ENCODE data around the gene CYSRT1.

CYSRT1 gene

DNA sequence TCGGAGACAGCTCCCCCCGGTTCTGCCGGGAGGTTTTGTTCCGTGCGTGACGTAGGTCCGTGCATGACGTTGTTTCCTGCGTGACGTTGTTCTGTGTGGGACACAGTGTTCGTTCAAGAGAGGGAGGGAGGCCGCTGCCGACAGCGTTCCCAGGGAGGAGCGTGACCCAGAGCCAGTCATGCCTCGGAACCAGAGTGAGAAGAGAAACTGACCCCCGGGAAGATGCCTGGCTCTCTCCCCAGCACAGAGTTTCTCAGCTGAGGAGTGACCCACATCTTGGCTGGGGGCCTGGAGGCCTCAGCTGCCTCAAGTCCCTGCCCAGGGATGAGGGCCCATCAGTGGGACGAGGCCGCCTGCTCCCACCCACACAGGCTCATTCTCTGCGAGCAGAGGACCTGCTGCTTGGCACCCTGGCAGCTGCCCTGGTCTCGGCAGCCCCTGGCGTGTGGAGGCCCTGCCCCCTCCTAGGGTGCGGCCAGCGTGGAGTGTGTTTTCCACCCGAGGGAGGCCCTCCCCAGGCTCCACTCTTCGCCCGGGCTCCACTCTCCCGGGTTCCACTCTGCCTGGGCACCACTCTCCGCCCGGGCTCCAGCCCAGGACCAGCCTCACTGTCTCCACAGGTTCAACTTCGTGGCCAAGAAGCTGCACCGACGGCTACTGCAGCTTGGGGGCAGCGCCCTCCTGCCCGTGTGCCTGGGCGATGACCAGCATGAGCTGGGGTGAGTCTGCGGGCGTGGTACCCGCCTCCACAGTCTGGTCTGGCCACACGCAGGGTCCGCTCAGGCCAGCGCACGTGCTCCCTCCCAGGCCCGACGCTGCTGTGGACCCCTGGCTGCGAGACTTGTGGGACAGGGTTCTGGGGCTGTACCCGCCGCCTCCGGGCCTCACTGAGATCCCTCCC is 11.6 kb upstream of the CYSRT1 start:
- no peak for DNase-seq

DNA sequence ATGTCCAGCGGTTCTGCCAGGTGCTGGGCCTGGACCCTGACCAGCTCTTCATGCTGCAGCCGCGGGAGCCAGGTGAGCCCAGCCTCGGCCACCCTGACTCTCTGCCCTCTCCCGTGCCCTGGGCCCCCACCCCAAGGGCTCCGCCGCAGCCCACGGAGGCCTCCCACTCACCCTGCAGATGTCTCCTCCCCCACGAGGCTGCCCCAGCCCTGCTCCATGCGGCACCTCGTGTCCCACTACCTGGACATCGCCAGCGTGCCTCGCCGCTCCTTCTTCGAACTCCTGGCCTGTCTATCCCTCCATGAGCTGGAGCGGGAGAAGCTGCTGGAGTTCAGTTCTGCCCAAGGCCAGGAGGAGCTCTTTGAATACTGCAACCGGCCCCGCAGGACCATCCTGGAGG is 10.4 kb upstream of the CYSRT1 start:
- no peak for DNase-seq

- DNase-seq = no peak
Observed at GRCh38 chr9:137215196-137215986, 9.6 kb upstream of the CYSRT1 start.

GRCh38 chr9:137216188-137216965 is 8.6 kb upstream of the CYSRT1 start:
- DNase-seq = no peak

DNA sequence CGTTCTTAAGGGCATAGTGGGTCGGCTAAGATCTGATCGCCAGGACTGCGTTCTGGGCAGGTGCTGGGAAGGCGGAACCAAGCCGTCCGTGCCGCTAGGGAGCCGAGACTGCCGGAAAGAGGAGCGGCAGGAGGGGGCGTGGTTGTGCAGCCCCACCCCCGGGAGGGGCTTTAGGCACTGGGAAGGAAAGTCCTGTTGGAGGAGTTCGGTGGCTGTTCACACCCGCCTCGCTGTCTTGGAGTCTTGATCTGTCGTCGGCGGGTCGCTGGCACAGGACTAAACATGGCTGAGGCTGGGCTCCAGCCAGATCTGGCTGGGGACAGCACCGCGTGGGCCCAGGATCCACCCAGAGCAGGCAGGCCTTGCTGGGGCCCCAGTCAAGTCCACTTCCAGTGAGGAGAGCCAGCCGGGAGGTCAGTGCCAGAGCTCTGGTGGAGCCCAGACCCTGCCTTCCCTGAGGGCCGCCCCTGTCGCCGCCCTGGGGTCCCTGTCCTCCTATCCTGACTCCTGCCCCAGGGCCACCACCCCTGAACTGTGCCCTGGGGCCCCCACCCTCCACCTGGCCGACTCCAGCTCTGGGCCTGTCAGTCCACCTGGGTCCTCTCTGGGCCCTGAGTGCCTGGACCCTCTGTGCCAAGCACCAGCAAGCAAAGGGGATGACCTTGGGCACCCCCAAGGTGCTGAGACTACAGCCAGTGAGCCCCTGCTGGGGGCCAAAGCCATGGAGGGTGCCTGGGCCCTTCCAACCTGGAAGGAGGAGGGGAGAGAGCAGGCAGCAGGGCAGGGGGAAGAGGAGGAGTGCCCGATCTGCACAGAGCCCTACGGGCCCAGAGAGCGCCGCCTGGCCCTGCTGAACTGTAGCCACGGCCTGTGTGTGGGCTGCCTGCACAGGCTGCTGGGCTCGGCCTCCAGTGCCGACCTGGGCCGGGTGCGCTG is 7.4 kb upstream of the CYSRT1 start:
- DNase-seq = no peak

DNA sequence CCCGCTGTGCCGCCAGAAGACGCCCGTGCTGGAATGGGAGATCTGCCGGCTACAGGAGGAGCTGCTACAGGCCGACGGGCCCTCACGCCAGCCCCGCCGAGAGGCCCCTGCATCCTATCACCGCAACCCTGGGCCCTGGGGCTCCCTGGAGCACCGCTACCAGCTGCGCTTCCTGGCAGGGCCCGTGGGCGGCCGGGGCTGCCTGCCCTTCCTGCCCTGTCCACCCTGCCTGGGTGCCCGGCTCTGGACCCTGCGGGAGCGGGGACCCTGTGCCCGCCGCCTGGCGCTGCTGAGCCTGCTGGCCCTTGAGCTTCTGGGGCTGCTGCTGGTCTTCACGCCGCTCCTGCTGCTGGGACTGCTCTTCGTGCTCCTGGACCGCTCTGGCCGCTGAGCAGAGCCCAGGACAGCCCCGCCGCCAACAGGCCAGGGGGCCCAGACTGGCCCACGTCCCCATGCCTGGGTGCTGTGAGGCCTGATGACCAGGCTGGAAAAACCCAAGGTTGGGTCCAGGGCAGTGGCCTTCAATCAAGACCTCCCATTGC is 6.7 kb upstream of the CYSRT1 start:
- no peak for DNase-seq

DNA sequence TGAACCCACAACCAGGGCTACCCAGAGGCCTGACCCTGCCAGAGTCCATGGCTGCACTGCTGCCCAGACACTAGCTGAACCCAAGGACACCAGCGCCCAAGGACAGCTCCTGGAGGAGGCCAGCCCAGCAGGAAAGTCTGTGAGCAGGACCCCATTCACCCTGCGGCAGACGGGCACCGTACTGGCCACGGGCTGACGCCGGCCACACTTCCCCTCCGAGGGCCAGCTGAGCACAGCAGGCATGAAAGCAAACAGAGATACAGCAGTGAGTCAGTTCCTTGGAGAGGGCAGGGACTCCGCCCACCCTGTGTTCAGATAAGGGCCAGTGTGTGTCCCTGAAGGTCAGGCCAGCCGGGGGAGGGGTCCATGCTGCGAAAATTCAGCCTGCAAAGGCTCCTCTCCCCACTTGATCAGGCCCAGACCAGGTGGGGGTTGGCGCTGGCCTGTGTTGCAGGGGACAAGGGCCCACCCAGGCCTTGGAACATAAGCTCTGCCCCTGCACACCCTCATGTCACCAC is 6.2 kb upstream of the CYSRT1 start:
- DNase-seq = no peak

DNA sequence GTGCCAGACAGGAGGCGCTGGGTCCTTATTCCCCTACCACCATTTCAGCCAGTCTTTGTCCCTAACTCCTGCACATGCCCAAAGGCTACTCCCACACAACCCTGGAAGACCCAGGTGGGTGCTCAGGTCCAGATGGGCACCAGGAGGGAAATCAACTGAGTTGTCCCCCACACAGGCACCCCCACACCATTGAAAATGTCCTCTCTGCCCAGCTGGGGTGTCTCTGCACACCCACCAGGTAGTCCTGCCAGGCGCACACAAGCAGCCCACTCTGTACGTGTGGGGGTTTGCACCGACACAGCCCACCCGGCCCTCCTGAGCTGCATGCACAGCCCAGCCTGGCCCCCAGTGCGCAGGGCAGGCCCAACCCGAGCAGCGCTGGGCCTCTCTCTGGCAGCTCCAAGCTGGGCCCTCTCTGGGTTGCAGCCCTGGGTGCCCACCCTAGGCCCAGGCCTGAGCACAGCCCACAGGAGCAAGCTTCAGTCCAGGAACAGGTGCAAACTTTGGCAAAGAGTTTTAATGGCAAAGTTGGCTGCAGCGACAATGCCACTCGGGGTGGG is 5.1 kb upstream of the CYSRT1 start:
- DNase-seq = no peak

DNA sequence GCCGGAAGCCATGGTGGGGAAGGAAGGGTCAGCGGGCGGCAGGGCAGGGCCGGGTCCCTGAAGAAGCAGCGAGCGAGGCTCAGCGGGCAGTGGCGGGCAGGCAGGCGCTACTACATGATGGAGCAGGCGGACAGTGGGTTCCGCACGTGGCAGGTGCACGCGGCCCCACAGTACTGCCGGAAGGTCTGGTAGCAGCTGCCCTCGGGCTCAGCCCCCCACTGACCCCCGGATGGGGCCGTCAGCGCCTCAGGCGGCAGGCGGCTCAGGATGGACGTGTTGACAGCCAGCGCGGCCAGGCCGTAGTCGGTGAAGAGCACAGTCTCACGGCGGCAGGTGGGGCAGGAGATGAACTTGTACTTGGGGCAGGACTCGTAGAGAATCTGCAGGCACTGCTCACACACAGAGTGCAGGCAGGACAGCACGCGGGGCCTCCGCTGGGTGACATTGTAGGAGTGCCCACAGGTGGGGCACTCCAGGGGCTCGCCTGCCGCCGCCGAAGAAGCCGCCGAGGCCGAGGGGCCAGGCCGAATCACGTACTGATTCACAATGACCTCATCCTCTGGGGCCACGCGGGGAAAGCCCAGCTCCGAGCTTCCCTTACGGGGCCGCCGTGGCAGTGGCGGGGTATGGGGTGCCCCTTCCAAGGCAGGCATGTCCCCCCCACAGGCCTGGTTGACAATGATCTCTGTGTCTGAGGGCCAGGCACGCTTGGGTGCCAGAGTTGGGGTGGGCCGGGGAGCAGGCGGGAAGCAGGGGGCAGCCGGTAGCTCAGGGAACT is 4.5 kb upstream of the CYSRT1 start:
- DNase-seq = no peak

DNA sequence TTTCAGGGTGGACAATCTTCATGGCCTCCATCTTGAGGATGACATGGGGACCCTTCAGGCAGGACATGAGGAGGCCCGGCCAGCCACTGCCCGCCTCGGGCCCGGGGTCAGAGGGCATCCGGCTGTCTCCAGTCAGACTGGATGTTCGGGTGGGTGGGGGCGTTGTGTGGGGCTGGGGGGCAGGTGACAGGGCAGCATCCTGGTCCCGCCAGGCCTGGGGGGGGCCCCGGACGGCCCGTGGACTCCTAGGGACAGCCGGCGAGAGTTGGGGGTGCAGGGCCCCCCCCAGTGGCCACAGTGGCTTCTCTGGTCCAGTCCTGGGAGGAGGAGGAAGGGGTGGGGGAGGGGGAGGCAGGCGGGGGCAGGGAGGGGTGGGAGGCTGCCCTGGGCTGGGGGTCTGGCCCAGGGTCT is 3.9 kb upstream of the CYSRT1 start:
- no peak for DNase-seq

DNA sequence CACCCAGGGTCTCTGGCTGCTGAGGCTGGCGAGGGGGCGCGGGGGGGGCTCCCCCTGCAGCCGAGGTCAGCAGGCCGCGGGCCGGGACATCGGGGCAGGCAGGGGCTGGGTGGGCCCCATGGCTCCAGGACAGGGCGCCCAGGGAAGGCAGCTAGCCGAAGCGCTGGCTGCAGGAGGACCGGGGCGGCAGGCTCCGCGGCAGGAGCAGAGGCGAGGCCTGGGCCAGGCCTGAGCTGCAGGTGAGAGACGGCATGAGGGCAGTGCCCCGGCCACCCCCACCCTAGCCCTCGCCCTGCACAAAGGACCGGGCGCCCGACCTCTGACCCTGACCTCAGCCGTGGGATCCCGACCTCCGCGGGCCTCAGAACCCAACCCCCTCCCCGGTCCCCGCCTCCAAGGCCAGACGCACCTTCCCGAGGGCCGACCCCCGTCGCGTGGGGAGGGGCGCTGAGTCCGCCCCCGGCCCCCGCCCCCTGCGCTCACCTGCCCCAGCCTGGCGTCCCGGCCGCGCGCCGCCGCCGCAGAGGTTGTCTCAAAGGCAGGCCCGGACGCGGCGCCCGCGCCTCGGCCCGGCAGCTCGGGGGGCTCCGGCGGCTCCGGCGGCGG is 3.4 kb upstream of the CYSRT1 start:
- DNase-seq = no peak

- no peak for DNase-seq
Observed at GRCh38 chr9:137222190-137223077, 2.5 kb upstream of the CYSRT1 start, which contains the start of gene RNF208. RNF208 (minus strand) TSS chr9:137222240; CDS start chr9:137221212, 1,028 bp downstream.

DNA sequence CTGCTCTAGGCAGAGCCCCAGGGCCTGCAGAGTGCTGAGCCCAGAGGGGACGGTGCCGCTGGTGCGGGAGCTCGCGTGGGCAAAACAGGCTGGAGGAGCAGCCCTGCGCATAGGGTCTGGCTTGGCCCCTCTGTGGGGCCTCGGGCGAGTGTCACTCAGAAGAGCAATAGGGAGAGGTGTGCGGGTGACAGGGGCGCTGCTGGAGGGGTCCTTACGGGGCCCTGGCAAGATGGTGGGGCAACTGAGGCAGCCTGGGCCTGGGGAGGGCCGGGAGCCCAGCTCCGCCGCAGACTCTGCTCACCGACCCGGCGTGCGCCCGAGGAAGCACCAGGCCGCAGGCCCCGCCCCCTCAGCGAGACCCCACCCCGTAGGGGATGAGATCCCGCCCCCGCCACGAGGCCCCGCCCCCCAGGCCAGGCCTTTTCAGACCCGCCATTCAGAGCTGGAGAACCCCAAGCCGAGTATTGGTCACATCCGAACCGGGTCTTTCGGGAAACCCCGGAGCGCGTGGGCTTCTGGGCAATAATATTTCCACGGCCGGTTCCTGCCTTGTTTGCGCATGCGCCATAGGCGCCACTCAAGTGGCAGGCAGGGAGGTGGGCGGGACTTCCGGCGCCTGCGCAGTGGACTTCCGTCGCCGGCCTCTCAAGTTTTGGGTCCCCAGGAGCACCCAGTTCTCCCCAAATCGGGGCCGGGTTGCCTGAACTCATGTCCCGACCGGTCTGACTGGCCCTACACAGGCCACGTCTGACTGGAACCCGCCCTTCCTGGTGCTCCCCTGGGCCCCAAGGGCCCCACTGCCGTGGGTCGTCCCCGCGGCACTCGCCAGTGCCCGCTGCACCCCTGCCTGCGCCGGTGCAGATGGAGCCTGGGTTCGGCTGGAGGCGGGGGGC is 1.6 kb upstream of the CYSRT1 start:
- peak; percentile 99 for DNase-seq

GRCh38 chr9:137225699-137226331 is 841 bp downstream of the CYSRT1 start:
- no peak for DNase-seq

- DNase-seq = no peak
Observed at GRCh38 chr9:137226338-137227053, 1.5 kb downstream of the CYSRT1 start.

DNA sequence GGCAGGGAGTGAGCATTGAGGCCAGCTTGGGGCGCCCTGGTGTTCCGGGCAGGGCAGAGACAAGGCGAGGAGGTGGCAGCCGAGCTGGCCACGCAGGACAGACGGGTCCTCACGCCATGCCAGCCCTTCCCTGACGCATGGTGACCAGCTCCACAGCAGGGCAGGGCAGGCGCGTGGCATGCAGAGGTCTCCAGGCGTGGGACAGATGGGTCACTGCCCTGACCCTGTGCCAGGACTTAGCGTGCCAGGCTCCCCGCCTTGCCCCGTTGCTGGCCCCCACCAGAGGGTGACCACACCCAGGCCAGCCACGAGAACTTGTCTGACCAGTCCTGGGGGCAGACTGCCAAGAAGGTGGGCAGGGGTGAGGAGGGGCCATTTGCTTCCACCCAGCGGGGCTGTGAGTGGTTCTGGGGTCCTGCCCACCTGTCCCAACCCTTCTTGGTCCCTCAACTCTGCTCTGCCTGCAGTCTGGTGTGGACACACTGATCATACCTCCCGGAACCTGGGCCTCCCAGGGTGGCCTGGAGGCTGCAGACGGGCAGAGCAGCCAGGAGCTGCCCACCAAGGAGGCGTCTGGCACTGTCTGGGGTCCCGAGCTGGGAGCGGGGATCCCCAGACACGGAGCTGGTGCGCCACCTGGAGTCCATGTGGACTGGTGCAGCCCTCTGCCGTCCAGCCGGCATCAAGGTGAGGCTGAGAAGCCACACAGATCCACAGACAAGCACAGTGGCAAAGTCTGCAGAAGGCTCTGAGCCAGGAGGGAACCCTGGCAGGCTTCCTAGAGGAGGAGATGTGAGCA is 2.3 kb downstream of the CYSRT1 start, which contains the start of gene RNF224:
Gene RNF224, plus strand, starts transcription at position 449 of the 799 bp plus-strand sequence. CDS start 834 bp downstream, outside the sequence.
- DNase-seq = peak; percentile 82
